Stimulated activated CD8-positive, alpha-beta memory T cell treated with anti-CD3 and anti-CD28 coated beads, Interleukin-15, amount 100 ng/mL, for 24 hours (primary cell): ENCODE results near the gene RNF103.
"Not testable (repeated sequence)": the region's sequence is repeated elsewhere in the genome, so short reads cannot be mapped to it uniquely, and the experiment has no call there.

Experiments
- DNase-seq: peaks from one replicate; pipeline ENCODE4 v3.0.0-alpha.2; 2020; ENCODE audit warnings: low read depth

The RNF103 gene

GRCh38 chr2:86625096-86625495 lies 1.4 kb upstream of the RNF103 start:
- DNase-seq, result no peak

DNA sequence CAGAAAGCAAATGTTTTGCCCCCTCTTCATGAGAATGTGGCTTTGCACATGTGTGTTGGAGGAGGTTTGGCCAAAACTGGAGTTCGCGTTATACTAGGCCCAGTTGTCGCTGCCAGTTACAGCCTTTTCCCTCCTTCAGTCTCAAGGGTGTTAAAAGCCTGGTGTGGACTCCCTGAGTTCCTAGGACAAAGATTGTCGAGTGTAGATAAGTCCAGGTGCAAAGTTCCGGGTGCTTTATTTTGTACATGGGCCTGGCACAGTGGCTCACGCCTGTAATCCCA lies 542 bp upstream of the RNF103 start:
- no peak for DNase-seq

- peak; percentile 17 for DNase-seq
These were observed 597 bp downstream of the RNF103 start for GRCh38 chr2:86623043-86623493.

DNA sequence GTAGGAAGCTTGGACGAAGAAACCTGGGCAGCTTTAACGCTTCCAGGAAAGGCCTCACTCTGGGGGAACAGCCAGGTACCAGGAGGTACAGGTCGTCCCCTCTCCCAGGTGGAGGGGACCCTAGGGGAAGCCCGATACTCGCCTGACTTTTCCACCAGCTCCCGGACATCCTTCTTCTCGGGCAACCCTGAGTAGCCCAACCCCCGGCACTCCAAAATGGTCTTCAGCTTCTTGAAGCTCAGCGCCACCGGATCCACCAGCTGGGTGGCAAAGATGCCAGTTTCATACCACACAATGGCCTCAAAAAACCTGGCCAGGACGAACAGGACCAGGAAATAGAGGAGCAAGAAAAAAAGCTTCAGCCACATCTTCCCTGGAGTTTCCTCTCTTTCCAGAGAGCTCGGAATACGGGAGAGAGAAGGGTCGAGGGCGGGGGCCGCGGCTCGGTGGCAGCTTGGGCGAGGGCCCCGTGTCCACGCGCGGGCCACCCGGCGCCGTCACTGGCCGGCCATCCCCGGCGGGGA lies 1.1 kb downstream of the RNF103 start:
- no peak for DNase-seq

DNA sequence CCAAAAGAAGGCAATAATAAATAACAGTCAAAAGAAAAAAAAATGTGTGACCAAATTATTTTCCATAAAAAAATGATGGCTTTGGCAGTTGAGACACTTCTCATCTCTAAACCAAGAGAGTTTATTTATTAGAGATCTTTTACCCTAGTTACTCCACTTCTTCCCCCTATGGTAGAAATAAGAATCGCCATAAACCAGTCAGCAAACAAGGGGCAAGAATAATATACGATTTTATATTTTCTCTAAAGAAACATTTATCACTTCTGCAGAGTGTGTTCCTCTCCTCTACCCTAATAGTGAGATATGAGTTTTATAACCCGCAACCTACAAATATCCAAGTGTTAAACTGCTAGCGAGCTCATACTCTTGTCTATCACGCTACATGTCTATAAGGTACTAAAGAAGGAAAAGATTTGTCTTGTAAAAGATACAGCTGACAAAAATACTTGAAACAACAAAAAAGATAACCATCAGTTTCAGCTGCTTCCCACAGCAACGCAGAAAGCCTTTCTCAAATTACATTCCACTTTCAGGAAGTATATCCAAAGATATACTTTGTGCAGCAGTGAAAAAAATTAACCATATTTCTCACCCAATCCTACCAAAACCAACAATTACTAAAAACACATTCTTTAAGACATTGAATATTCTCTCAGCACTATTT lies 2.3 kb downstream of the RNF103 start:
- DNase-seq, result no peak

- no peak for DNase-seq
These were observed 5.9 kb downstream of the RNF103 start for GRCh38 chr2:86617738-86618137.

- DNase-seq, result no peak
These were observed 6.5 kb downstream of the RNF103 start for GRCh38 chr2:86617153-86617552.

DNA sequence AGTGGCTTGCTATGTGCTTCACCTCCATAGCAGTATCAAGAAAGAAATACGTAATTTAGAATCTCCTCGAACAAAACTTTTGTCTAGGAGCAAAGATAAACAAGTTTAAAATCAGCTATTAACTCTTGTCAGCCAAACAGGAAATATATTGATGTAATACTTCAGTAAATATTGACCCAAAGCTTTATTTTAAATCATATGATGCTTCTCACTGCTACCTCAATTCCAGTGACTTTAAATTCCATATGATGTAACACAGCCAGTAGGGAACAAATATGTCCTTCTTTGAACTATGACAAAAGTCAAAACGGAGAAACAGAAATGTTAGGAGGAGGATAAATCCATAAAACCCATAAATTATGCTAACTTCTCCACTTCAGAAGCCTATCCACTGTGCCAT lies 7.2 kb downstream of the RNF103 start:
- DNase-seq, result no peak

DNA sequence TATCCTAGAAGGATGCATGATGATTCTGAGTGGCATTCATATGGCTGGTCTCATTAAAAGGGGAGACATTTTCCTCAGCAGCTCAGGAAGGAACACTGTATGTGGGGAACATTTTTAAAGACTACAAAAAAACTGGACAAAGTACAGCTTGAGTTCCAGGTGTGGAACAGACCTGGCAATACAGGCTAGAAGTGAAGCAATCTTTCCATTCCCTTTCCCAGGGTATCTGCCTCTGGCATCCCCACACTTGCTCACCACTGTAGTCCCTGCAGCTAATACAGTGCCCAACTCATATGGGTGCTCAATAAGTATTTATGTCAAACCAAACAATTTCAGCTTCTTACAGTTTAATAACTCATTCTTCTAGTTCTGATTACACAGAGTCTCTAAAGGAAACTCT lies 8.1 kb downstream of the RNF103 start:
- DNase-seq, result no peak

GRCh38 chr2:86613515-86613914 lies 10.2 kb downstream of the RNF103 start:
- DNase-seq, result no peak

DNA sequence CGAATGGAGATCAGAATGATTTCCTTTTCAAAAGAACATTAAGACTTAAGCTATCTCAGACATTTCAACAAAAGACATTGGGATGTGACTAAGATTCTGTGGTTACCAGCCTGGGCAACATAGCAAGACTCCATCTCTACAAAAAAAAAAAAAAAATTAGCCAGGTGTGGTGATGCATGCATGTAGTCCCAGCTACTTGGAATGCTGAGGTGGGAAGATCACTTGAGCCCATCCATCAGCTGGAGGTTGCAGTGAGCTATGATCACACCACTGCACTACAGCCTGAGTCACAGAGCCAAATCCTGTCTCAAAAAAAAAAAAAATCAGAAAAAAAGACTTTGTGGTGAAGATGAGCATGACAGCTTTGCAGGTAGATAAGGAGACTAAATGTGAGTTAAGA lies 12.8 kb downstream of the RNF103 start:
- no peak for DNase-seq

DNA sequence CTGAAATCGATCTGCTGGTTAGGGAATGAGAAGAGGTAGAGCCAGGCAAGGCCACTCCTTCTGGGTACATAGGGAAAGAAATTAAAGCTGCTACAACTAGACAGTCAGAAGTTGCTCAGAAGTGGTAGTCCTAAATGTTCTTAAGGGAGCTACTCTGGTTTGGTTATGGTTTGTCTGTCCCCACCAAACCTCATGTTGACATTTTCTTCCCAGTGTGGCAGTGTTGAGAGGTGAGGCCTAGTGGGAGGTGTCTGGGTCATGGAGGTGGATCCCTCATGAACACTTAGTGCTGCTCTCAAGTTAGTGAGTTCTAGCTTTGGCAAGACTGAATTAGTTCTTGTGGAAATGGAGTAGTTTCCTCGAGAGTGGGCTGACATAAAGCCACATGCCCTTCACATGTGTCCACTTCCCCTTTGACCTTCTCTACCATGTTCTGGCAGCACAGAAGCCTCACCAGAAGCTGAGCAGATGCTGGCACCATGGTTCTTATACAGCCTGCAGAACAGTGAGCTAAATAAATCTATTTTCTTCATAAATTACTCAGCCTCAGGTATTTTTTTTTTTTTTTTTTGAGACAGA lies 14.7 kb downstream of the RNF103 start:
- DNase-seq, result no peak

GRCh38 chr2:86603905-86604304 lies 19.8 kb downstream of the RNF103 start:
- no peak for DNase-seq

GRCh38 chr2:86598966-86599365 lies 24.7 kb downstream of the RNF103 start:
- DNase-seq, result no peak

DNA sequence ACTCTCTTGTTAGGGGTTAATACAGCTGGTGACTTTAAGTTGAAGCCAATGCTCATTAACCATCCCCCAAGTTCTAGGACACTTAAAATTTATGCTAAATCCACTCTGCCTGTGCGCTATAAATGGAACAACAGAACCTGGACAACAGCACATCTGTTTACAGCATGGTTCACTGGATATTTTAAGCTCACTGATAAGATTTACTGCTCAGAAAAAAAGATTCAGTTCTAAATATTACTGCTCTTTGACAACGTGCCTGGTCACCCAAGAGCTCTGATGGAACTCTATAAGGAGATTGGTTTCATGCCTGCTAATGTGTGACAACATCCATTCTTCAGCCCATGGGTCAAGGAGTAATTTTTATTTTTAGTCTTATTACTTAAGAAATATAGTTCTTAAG lies 27.5 kb downstream of the RNF103 start:
- no peak for DNase-seq

- no peak for DNase-seq
These were observed 30.4 kb downstream of the RNF103 start for GRCh38 chr2:86593266-86593665.

DNA sequence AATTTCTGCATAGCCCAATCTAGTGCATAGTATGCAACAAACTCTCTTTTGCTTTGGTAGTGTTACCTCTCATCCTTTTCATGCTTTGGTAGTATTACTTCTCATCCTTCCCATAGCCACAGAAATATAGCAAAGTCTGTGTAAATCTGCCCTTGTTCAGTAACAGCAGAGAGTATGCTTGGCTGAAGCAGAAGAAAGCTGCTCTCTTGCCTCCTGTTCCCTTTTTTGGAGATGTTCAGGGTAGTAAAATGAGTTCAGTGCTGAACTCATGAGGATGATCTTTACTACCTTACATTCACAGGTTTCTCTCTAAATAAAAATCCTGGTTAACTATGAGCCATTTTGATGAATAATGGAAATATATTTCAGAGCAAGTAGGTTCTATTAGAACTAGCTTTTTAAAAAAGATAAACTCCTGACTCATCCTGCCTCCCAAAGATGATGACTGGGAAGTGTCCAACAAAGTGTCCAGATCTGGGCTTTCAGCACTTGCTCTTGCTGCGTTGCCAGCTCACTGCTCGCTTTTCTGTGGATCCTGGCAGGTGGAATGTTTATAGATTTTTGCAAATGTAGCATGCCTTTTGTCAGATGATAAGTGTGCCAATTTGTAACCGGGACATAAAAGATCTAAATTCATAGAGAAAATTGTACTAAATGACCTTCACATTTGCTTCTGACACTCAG lies 31.0 kb downstream of the RNF103 start:
- DNase-seq, result no peak

DNA sequence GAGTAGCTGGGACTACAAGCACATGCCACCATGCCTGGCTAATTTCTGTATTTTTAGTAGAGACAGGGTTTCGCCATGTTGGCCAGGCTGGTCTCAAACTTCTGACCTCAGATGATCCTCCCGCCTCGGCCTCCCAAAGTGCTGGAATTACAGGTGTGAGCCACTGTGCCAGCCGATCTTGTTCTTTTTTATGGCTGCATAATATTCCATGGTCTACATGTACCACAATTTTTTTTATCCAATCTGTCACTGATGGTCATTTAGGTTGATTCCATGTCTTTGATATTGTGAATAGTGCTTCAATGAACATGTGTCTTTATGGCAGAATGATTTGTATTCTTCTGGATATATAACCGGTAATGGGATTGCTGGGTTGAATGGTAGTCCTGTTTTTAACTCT lies 34.0 kb downstream of the RNF103 start:
- DNase-seq, result not testable (repeated sequence)

DNA sequence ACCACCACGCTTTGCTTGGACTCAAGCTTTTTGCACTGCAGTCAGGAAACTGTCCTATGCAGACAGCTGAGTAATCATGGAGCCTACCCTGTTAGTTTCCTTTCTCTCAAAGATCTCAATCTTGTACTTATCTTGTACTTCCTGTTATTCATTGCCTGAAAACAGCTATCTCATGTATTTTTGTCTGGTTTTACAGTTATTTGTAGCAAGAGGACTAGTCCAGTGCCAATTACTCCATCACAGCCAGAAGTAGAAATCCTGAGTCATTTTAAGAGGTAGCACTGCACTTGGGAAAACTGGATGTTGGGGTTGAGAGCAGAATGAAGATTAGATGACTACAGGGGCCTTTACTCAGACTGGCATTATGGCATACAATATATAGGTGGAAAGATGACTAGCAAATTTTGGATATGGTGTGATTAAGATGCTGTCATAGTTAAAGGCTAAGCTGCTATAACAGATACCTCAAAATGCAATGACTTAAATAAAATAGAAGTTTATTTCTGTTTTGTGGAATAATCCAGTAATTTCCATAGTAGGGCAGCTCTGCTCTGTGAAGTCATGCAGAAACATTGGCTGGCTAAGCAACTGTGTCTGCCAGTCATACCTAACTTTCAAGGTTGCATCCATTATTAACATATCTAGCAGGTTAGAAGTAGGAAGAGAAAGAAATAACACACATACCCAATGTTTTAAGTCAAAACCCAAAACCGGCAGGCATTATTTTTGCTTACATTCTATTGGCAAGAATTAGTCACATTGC lies 39.3 kb downstream of the RNF103 start:
- DNase-seq, result no peak

DNA sequence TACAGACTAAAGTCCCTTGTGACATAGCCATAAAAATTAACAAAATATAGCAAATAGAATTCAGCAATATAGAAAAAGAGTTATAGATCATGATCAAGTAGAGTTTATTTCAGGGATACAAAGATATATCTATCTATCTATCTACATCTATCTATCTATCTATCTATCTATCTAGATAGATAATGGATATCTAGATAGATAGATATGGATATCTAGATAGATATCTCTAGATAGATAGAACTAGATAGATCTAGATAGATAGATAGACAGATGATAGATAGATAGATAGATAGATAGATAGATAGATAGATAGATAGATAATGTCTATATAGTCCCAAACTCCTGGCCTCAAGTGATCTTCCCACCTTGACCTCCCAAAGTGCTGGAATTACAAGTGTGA lies 43.1 kb downstream of the RNF103 start:
- no peak for DNase-seq

- no peak for DNase-seq
These were observed 45.7 kb downstream of the RNF103 start for GRCh38 chr2:86577817-86578456.

DNA sequence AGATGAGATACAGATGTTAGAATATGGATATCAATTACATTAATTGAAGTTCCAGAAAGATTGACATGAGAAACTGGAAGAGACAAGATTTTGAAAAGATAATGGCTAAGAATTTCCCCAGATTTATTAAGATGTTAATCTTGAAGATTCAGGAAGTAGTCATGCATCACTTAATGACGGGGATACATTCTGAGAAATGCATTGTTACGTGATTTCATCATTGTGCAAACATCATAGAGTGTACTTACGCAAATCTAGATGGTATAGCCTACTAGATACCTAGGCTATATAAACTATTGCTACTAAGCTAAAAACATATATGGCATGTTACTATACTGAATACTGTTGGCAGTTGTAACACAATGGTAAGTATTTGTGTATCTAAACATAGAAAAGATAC lies 53.6 kb downstream of the RNF103 start:
- DNase-seq, result no peak
